NCI-H2196 (cell line): ENCODE results near the gene KRT31.
A peak's percentile ranks its signal among the peaks of the same experiment; 100 is the strongest.
"Not testable (repeated sequence)": the region's sequence is repeated elsewhere in the genome, so short reads cannot be mapped to it uniquely, and the experiment has no call there.

Experiments
- DNase-seq: peaks from one replicate; lab custom pipeline; 2025; ENCODE audit not compliant: unreplicated experiment; lab: John Stamatoyannopoulos, UW

KRT31 gene

GRCh38 chr17:41418116-41418860 lies 20.9 kb upstream of the KRT31 start:
- DNase-seq = no peak

- DNase-seq = no peak
Measured at GRCh38 chr17:41417576-41418015, 20.2 kb upstream of the KRT31 start.

GRCh38 chr17:41417127-41417526 lies 19.7 kb upstream of the KRT31 start:
- DNase-seq = no peak

GRCh38 chr17:41416479-41416878 lies 19.1 kb upstream of the KRT31 start:
- peak; percentile 18 for DNase-seq

- DNase-seq = no peak
Measured at GRCh38 chr17:41415833-41416335, 18.5 kb upstream of the KRT31 start.

GRCh38 chr17:41415411-41415810 lies 18.0 kb upstream of the KRT31 start:
- no peak for DNase-seq

- DNase-seq = no peak
Measured at GRCh38 chr17:41413982-41414381, 16.6 kb upstream of the KRT31 start.

- DNase-seq = no peak
Measured at GRCh38 chr17:41413353-41413957, 16.0 kb upstream of the KRT31 start.

- DNase-seq = no peak
Measured at GRCh38 chr17:41411072-41411840, 13.8 kb upstream of the KRT31 start.

GRCh38 chr17:41407226-41407625 lies 9.8 kb upstream of the KRT31 start:
- DNase-seq = no peak

- DNase-seq = no peak
Measured at GRCh38 chr17:41406205-41406604, 8.8 kb upstream of the KRT31 start.

GRCh38 chr17:41404024-41404671 lies 6.7 kb upstream of the KRT31 start:
- DNase-seq = peak; percentile 25

GRCh38 chr17:41403404-41404023 lies 6.1 kb upstream of the KRT31 start:
- DNase-seq = no peak

GRCh38 chr17:41402161-41402560 lies 4.8 kb upstream of the KRT31 start:
- no peak for DNase-seq

- DNase-seq = no peak
Measured at GRCh38 chr17:41396340-41396739, 1.1 kb downstream of the KRT31 start.

GRCh38 chr17:41395611-41396010 lies 1.8 kb downstream of the KRT31 start:
- no peak for DNase-seq

- DNase-seq = not testable (repeated sequence)
Measured at GRCh38 chr17:41395044-41395443, 2.4 kb downstream of the KRT31 start.

- no peak for DNase-seq
Measured at GRCh38 chr17:41394254-41394996, 3.0 kb downstream of the KRT31 start.

GRCh38 chr17:41393826-41394225 lies 3.6 kb downstream of the KRT31 start:
- no peak for DNase-seq

- no peak for DNase-seq
Measured at GRCh38 chr17:41393294-41393693, 4.1 kb downstream of the KRT31 start.
